RWPE1 (cell line): ENCODE data around the gene SRPK1.

Experiments
- CTCF ChIA-PET: fragments of 350-600 bp; sonication (Branson Sonifier 250); formaldehyde crosslinking; extraction: SDS; loops from one replicate; lab custom pipeline; 2021; lab: Yijun Ruan, JAX
- POLR2A ChIA-PET: fragments of 400-600 bp; formaldehyde crosslinking; extraction: SDS; loops from one replicate; lab custom pipeline; 2020; ENCODE audit warnings: antibody characterized with exemption; ENCODE audit not compliant: low non-redundant PET; lab: Yijun Ruan, JAX
- DNase-seq: peaks from one replicate; pipeline ENCODE4 v3.0.0; 2012; ENCODE audit warnings: low spot score
- H3K27ac ChIP-seq: fragments of 450-650 bp; 2 replicates; pipeline ENCODE4 v1.5.1; 2017
- CTCF ChIP-seq: fragments of 450-650 bp; conservative IDR thresholded peaks from 2 replicates; pipeline ENCODE4 v1.5.1; 2017; ENCODE audit warnings: low read depth, mild to moderate bottlenecking

The SRPK1 gene

DNA sequence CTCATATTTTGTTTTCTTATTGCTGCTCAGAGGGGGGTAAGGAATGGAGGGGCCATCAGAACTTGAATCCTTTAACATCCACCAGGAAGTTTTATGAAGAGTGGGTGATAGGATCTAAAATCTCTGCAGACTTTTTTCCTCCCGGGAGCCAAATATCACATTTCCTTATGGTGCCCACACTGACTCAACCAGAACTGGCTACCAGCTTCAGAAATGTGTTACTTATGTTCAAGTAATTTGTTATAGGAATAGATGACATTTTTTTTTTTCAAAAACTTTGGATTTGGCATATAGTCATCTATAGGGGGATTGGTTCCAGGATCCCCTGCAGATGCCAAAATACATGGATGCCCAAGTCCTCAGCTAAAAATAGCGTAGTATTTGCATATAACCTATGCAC is 97.3 kb downstream of the SRPK1 start:
- TF ChIP-seq CTCF, result no peak
- no peak for DNase-seq
- POLR2A ChIA-PET, result no interaction called here
- no peak overlapping the region for H3K27ac ChIP-seq
- CTCF ChIA-PET, result no interaction called here

DNA sequence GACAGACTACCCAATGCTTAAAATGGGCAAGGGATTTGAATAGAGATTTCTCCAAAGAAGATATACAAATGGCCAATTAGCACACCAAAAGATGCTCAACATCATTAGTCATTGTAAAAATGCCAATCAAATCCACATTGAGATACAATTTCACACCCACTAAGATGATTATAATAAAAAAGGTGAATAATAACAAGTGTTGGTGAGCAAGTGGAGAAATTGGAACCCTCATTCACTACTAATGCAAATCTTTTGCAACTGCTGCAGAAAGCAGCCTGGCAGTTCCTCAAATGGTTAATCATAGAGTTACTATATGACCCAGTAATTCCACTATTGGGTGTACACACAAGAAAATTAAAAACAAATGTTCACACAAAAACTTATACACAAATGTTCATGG is 103.4 kb downstream of the SRPK1 start:
- DNase-seq, result no peak
- CTCF ChIA-PET, result no interaction called here
- TF ChIP-seq CTCF, result no peak
- no peak overlapping the region for H3K27ac ChIP-seq
- POLR2A ChIA-PET, result no interaction called here

DNA sequence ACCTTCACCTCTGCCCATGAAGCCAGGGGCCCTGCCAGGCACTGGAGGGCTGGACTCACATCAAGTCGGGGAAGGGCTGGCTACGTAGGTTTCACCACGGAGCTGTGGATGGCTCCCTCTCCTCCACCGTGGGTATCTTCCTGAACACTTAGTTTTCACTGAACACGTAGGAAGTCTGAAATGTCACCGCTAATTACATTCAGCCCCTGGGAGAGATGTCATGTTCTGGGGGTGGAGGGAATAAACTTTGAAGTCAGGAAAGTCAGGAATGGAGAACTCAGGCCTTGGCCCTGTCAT is 109.3 kb downstream of the SRPK1 start:
- ChIA-PET POLR2A (no interaction called here), CTCF (no interaction called here)
- peak overlapping the region; percentile 82 for H3K27ac ChIP-seq
- TF ChIP-seq CTCF, result no peak
- DNase-seq, result no peak

DNA sequence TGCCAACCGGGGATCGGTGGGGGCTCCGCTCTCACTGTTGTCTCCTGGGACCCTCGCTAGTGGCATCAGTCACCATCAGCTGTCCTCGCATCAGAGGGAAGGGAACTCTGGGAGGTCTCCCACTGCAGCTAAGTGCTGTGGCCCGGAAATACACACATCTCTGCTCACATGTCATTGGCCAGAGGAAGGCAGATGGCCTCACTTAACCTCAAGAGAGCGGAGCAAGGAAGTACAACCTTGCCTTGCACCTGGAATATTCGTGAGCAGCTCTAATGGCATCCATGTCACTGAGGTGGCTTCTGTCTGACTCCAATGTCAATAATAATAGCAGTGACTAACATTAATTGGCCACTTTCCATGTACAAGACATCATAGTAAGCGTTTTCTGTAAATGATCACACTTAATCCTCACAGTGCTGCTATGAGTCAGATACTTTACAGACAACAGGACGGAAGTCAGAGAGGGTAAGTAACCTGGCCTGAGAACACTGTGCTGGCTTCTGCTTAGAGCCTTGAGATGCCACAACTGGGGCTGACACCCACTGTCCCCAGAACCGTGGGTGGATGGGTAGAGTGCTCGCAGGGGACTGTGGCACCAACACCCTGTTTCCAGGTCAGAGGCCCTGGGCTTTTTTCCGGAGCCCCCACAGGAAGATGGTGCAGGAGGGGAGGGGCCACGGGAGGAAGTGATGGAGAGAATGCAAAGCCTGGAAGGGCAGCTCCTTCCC is 109.8 kb downstream of the SRPK1 start:
- no peak for TF ChIP-seq CTCF
- H3K27ac ChIP-seq, result peak overlapping the region; percentile 82
- ChIA-PET CTCF (no interaction called here), POLR2A (no interaction called here)
- peak; percentile 73 for DNase-seq

- H3K27ac ChIP-seq, result no peak overlapping the region
- POLR2A ChIA-PET, result no interaction called here
- no peak for TF ChIP-seq CTCF
- CTCF ChIA-PET, result interaction anchor here (0.6 kb wide), 1 partner anchor 264 kb away, joined by 3 read pairs; no protein-coding TSS in a partner anchor
- DNase-seq, result no peak
These were observed 111.1 kb downstream of the SRPK1 start for GRCh38 chr6:35809809-35810208.

GRCh38 chr6:35808688-35809087 is 112.2 kb downstream of the SRPK1 start:
- no peak for TF ChIP-seq CTCF
- POLR2A ChIA-PET, result no interaction called here
- CTCF ChIA-PET, result no interaction called here
- DNase-seq, result peak; percentile 12
- H3K27ac ChIP-seq, result no peak overlapping the region
